HCT116 (cell line): ENCODE data around the gene SCN4B. TPM values are rescaled to one million over a fixed set of nuclear protein-coding genes. Genes with fewer than 3 reads are reported as not detected.

Experiments
- ATAC-seq: fragments of 200-7000 bp; cut with Tn5 transposase; 2 replicates; pipeline ENCODE4 v1.9.1; 2020; ENCODE audit warnings: mild to moderate bottlenecking, moderate library complexity
- BruUV-seq: library from RNA; stranded (reverse); fragments of 400-500 nt; replicated peaks from 2 replicates; lab custom pipeline; 2021; lab: Mats Ljungman, UMichigan
- CTCF ChIA-PET: fragments of 300-600 bp; sonication (Branson Sonifier 250); formaldehyde crosslinking; loops from one replicate; lab custom pipeline; 2021; ENCODE audit warnings: antibody characterized with exemption; lab: Charles Lee
- POLR2A ChIA-PET: fragments of 300-600, 350-600 bp; sonication (Branson Sonifier 250); formaldehyde crosslinking; loops from one replicate; lab custom pipeline; 2021; ENCODE audit warnings: antibody characterized with exemption; lab: Charles Lee
- RAD21 ChIA-PET, 2 experiments: fragments of 300-600 bp; sonication (Branson Sonifier 250); formaldehyde crosslinking; loops; one replicate each; lab custom pipeline; 2023; ENCODE audit warnings: low total read pairs in 2 of 2; ENCODE audit not compliant: uncharacterized antibody in 2 of 2, unreplicated experiment in 2 of 2, low non-redundant PET in 1 of 2; lab: Charles Lee
- DNase-seq: peaks from one replicate; pipeline ENCODE4 v3.0.0-alpha.2; 2010; ENCODE audit warnings: low read depth, low spot score
- H2AFZ ChIP-seq: fragments of 200-600 bp; shearing (Covaris generic), sonication (generic); 2 replicates; pipeline ENCODE4 v1.6.1; 2017; ENCODE audit warnings: low read depth, mixed run types, mixed read lengths, antibody characterized with exemption, low read length; ENCODE audit not compliant: poor library complexity, severe bottlenecking
- H3K27ac ChIP-seq: 2 replicates; pipeline ENCODE4 v1.5.1; 2012; ENCODE audit warnings: low read depth, low read length
- H3K27me3 ChIP-seq: fragments of 200-600 bp; sonication (generic); 2 replicates; pipeline ENCODE4 v1.6.1; 2016; ENCODE audit warnings: mixed run types, low read length, mixed read lengths; ENCODE audit not compliant: insufficient read depth
- H3K36me3 ChIP-seq, 2 experiments: fragments of 200-500 bp in 1 of 2; fragments of 200-600 bp in 1 of 2; sonication (Bioruptor generic) in 1 of 2; sonication (generic) in 1 of 2; 2 replicates each; pipeline versions ENCODE4 v1.5.1 to v1.6.1; 2014 to 2016; ENCODE audit warnings: low read length in 2 of 2, inconsistent platforms in 1 of 2, mixed read lengths in 1 of 2, mixed run types in 1 of 2; ENCODE audit not compliant: insufficient read depth in 2 of 2, control insufficient read depth in 1 of 2
- H3K4me1 ChIP-seq, 2 experiments: fragments of 200-600 bp in 1 of 2; sonication (generic) in 1 of 2; 2 replicates each; pipeline versions ENCODE4 v1.5.1 to v1.6.1; 2012 to 2017; ENCODE audit warnings: low read length in 2 of 2, inconsistent platforms in 1 of 2, mild to moderate bottlenecking in 1 of 2, mixed read lengths in 1 of 2, mixed run types in 1 of 2, moderate library complexity in 1 of 2; ENCODE audit not compliant: insufficient read depth in 2 of 2, control insufficient read depth in 1 of 2
- H3K4me2 ChIP-seq: fragments of 200-600 bp; sonication (generic); 2 replicates; pipeline ENCODE4 v1.6.1; 2017; ENCODE audit warnings: mixed run types, low read length, mixed read lengths
- H3K4me3 ChIP-seq, 2 experiments: fragments of 200-600 bp in 1 of 2; sonication (generic) in 1 of 2; replicated peaks in 1 of 2; 2 replicates each; pipeline ENCODE4 v1.5.1; 2011 to 2016; ENCODE audit warnings: low read length in 2 of 2, control low read depth in 1 of 2, low read depth in 1 of 2, mild to moderate bottlenecking in 1 of 2, mixed read lengths in 1 of 2, mixed run types in 1 of 2
- H3K79me2 ChIP-seq: fragments of 200-600 bp; sonication (generic); 2 replicates; pipeline ENCODE4 v1.6.1; 2017; ENCODE audit warnings: mild to moderate bottlenecking, mixed run types, low read length, moderate library complexity, mixed read lengths; ENCODE audit not compliant: insufficient read depth
- H3K9ac ChIP-seq: fragments of 200-600 bp; sonication (generic); 2 replicates; pipeline ENCODE4 v1.6.1; 2016; ENCODE audit warnings: low read length, mixed read lengths
- H3K9me2 ChIP-seq: fragments of 200-600 bp; sonication (generic), shearing (Covaris generic); 2 replicates; pipeline ENCODE4 v1.6.1; 2017; ENCODE audit warnings: mixed run types, mild to moderate bottlenecking, moderate library complexity; ENCODE audit not compliant: insufficient read depth
- H3K9me3 ChIP-seq, 2 experiments: fragments of 200-500 bp in 1 of 2; fragments of 200-600 bp in 1 of 2; sonication (Bioruptor generic) in 1 of 2; sonication (generic) in 1 of 2; 2 replicates each; pipeline ENCODE4 v1.6.1; 2014 to 2017; ENCODE audit warnings: low read length in 2 of 2, mixed read lengths in 2 of 2, inconsistent platforms in 1 of 2, low read depth in 1 of 2, mild to moderate bottlenecking in 1 of 2, mixed run types in 1 of 2, moderate library complexity in 1 of 2; ENCODE audit not compliant: control insufficient read depth in 1 of 2, insufficient read depth in 1 of 2
- H4K20me1 ChIP-seq: fragments of 200-600 bp; sonication (generic), shearing (Covaris generic); 2 replicates; pipeline ENCODE4 v1.6.1; 2017; ENCODE audit warnings: mixed run types, mild to moderate bottlenecking, moderate library complexity; ENCODE audit not compliant: insufficient read depth
- CBX3 ChIP-seq: IDR thresholded peaks from 2 replicates; pipeline ENCODE4 v1.6.1; 2012; ENCODE audit warnings: low read depth
- CEBPB ChIP-seq: IDR thresholded peaks from 2 replicates; pipeline ENCODE4 v1.6.1; 2012; ENCODE audit warnings: low read depth
- EGR1 ChIP-seq: IDR thresholded peaks from 2 replicates; pipeline ENCODE4 v1.6.1; 2012; ENCODE audit warnings: low read depth
- ELF1 ChIP-seq: IDR thresholded peaks from 2 replicates; pipeline ENCODE4 v1.6.1; 2012; ENCODE audit warnings: low read depth, borderline replicate concordance
- EZH2 ChIP-seq: fragments of 200-600 bp; sonication (generic); IDR thresholded peaks from 2 replicates; pipeline ENCODE4 v1.6.1; 2017; ENCODE audit warnings: antibody characterized with exemption, mixed run types
- EZH2phosphoT487 ChIP-seq: fragments of 200-600 bp; IDR thresholded peaks from 2 replicates; pipeline ENCODE4 v1.6.1; 2018; ENCODE audit warnings: antibody characterized with exemption, borderline replicate concordance
- JUND ChIP-seq: IDR thresholded peaks from 2 replicates; pipeline ENCODE4 v1.6.1; 2012
- POLR2AphosphoS5 ChIP-seq: IDR thresholded peaks from 2 replicates; pipeline ENCODE4 v1.6.1; 2011; ENCODE audit warnings: mild to moderate bottlenecking, low read depth, low read length, moderate library complexity
- RAD21 ChIP-seq: IDR thresholded peaks from 2 replicates; pipeline ENCODE4 v1.6.1; 2012; ENCODE audit warnings: low read depth, mild to moderate bottlenecking
- SIN3A ChIP-seq: IDR thresholded peaks from 2 replicates; pipeline ENCODE4 v1.6.1; 2012; ENCODE audit warnings: low read depth
- SP1 ChIP-seq: IDR thresholded peaks from 2 replicates; pipeline ENCODE4 v1.6.1; 2012; ENCODE audit warnings: low read depth
- TCF7L2 ChIP-seq: IDR thresholded peaks from 2 replicates; pipeline ENCODE4 v1.7.0; 2011; ENCODE audit warnings: borderline replicate concordance, inconsistent platforms; ENCODE audit not compliant: insufficient read depth, insufficient read length; ENCODE audit errors: extremely low read depth
- YY1 ChIP-seq: IDR thresholded peaks from 2 replicates; pipeline ENCODE4 v1.6.1; 2011; ENCODE audit warnings: low read length, low read depth, moderate library complexity, mild to moderate bottlenecking; ENCODE audit not compliant: insufficient replicate concordance; ENCODE audit errors: extremely low read depth
- ZFX ChIP-seq: fragments of 450-650 bp; IDR thresholded peaks from 2 replicates; pipeline ENCODE4 v1.6.1; 2017
- ZNF274 ChIP-seq: fragments of 200-500 bp; sonication (Bioruptor generic); IDR thresholded peaks from 2 replicates; pipeline ENCODE4 v1.6.1; 2014; ENCODE audit warnings: mild to moderate bottlenecking, low read depth, low read length, inconsistent platforms
- intact Hi-C: fragments of 100-400 bp; cut with micrococcal nuclease; formaldehyde crosslinking; loops from 2 replicates; pipeline ENCODE4 v1.10.0; 2022
- total RNA-seq: library from RNA; stranded (reverse); gene quantifications from one replicate; pipeline ENCODE4 v1.2.1, GENCODE V29; 2021; ENCODE audit not compliant: unreplicated experiment
- TF ChIP-seq, protein P1 (sequence below): IDR thresholded peaks from 2 replicates; pipeline ENCODE4 v1.6.1; 2011; ENCODE audit warnings: mild to moderate bottlenecking, low read length, moderate library complexity; ENCODE audit not compliant: insufficient replicate concordance; ENCODE audit errors: extremely low read depth
- TF ChIP-seq, protein P2 (sequence below): IDR thresholded peaks from 2 replicates; pipeline ENCODE4 v1.6.1; 2012
- TF ChIP-seq, protein P3 (sequence below), 3 experiments: fragments of 200-600 bp in 1 of 3; sonication (generic) in 1 of 3; IDR thresholded peaks in 2 of 3; conservative IDR thresholded peaks in 1 of 3; 2 replicates each; pipeline ENCODE4 v1.5.1; 2012 to 2017; ENCODE audit warnings: low read depth in 2 of 3, low read length in 2 of 3, antibody characterized with exemption in 1 of 3, borderline replicate concordance in 1 of 3, control low read depth in 1 of 3, mild to moderate bottlenecking in 1 of 3, mixed read lengths in 1 of 3, mixed run types in 1 of 3, moderate library complexity in 1 of 3; ENCODE audit not compliant: insufficient read depth in 1 of 3

SCN4B gene
- total RNA-seq, 1 experiment from 2014 or later: 0.32 TPM

DNA sequence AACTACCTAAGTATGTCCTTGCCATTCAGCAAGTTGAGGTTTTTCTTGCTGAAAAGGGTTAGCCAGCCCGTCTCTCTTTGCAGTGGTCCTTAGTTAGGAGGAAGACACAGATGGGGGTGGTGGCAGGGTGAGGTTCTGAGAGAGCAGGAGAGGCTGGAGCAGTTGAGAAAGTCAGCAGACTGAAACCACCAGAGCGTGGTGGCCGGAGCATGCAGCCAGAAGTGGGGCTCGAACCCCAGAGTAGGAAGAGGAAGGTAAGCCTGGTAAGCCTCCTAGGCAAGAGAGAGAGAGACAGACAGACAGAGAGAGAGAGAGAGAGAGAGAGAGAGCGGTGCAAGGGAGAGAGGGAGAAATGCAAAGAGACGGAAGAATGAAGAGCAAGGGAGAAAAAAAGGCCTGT lies 9.2 kb upstream of the SCN4B start:
- Histone ChIP-seq H3K9ac (no peak overlapping the region), H3K27me3 (no peaks in the 10 kb centered on the region), H3K79me2 (no peaks in the 10 kb centered on the region), H3K27ac (no peak overlapping the region), H3K9me3 (no peaks in the 10 kb centered on the region), H3K4me1 (peaks cover 0 to 2% of the 10 kb centered on the region in 2 experiments; a peak in 1 of 4 replicates), H4K20me1 (no peaks in the 10 kb centered on the region), H3K4me3 (no peak overlapping the region), H3K36me3 (no peaks in the 10 kb centered on the region), H3K9me2 (no peaks in the 10 kb centered on the region), H2AFZ (no peak overlapping the region), H3K4me2 (no peak overlapping the region)
- CTCF ChIA-PET: no interaction called here
- RAD21 ChIA-PET: no interaction called here
- intact Hi-C loops: no loop called here
- ATAC-seq (no peak), DNase-seq (no peak)
- TF ChIP-seq RAD21: no peak
- TF ChIP-seq POLR2AphosphoS5: no peak
- TF ChIP-seq EGR1: no peak
- TF ChIP-seq SIN3A: no peak
- TF ChIP-seq, protein P1, sequence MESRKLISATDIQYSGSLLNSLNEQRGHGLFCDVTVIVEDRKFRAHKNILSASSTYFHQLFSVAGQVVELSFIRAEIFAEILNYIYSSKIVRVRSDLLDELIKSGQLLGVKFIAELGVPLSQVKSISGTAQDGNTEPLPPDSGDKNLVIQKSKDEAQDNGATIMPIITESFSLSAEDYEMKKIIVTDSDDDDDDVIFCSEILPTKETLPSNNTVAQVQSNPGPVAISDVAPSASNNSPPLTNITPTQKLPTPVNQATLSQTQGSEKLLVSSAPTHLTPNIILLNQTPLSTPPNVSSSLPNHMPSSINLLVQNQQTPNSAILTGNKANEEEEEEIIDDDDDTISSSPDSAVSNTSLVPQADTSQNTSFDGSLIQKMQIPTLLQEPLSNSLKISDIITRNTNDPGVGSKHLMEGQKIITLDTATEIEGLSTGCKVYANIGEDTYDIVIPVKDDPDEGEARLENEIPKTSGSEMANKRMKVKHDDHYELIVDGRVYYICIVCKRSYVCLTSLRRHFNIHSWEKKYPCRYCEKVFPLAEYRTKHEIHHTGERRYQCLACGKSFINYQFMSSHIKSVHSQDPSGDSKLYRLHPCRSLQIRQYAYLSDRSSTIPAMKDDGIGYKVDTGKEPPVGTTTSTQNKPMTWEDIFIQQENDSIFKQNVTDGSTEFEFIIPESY: no peak
- TF ChIP-seq ZFX: no peak
- TF ChIP-seq EZH2: no peak
- TF ChIP-seq CBX3: no peak
- TF ChIP-seq ELF1: no peak
- TF ChIP-seq TCF7L2: no peak
- no peak for TF ChIP-seq SP1
- TF ChIP-seq JUND: no peak
- no peak for TF ChIP-seq ZNF274
- TF ChIP-seq YY1: no peak
- TF ChIP-seq EZH2phosphoT487: no peak
- TF ChIP-seq CEBPB: no peak
- TF ChIP-seq, protein P2, sequence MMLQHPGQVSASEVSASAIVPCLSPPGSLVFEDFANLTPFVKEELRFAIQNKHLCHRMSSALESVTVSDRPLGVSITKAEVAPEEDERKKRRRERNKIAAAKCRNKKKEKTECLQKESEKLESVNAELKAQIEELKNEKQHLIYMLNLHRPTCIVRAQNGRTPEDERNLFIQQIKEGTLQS: no peak
- TF ChIP-seq, protein P3, sequence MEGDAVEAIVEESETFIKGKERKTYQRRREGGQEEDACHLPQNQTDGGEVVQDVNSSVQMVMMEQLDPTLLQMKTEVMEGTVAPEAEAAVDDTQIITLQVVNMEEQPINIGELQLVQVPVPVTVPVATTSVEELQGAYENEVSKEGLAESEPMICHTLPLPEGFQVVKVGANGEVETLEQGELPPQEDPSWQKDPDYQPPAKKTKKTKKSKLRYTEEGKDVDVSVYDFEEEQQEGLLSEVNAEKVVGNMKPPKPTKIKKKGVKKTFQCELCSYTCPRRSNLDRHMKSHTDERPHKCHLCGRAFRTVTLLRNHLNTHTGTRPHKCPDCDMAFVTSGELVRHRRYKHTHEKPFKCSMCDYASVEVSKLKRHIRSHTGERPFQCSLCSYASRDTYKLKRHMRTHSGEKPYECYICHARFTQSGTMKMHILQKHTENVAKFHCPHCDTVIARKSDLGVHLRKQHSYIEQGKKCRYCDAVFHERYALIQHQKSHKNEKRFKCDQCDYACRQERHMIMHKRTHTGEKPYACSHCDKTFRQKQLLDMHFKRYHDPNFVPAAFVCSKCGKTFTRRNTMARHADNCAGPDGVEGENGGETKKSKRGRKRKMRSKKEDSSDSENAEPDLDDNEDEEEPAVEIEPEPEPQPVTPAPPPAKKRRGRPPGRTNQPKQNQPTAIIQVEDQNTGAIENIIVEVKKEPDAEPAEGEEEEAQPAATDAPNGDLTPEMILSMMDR (IDR thresholded peaks at IDR 0.05 in 2 of 3, conservative IDR thresholded peaks at IDR 0.05 in 1 of 3; ENCODE audit: borderline replicate concordance in 1 of 3, insufficient read depth in 1 of 3, low read depth in 2 of 3, low read length in 2 of 3): no peak
- POLR2A ChIA-PET: no interaction called here
- no TSS peak for BruUV-seq
